Measurements from ENCODE around the gene WFDC5.
"Not testable (repeated sequence)": the region's sequence is repeated elsewhere in the genome, so short reads cannot be mapped to it uniquely, and the experiment has no call there.

The WFDC5 gene

GRCh38 chr20:45114465-45115385, at the start of gene WFDC5:
Gene WFDC5 (minus strand): TSS chr20:45115174. CDS start chr20:45115083, 91 bp downstream.
- no peak for DNase-seq (ENCODE audit: low read depth in 1 of 2, low spot score in 1 of 2)

GRCh38 chr20:45163083-45163803, 48.3 kb upstream of the WFDC5 start:
- DNase-seq (ENCODE audit: low read depth in 1 of 2, low spot score in 1 of 2): no peak

- DNase-seq (ENCODE audit: low read depth in 1 of 2, low spot score in 1 of 2): no peak
Observed at GRCh38 chr20:45157962-45158361, 43.0 kb upstream of the WFDC5 start.

GRCh38 chr20:45156713-45157112, 41.7 kb upstream of the WFDC5 start:
- no peak for DNase-seq (ENCODE audit: low read depth in 1 of 2, low spot score in 1 of 2)

GRCh38 chr20:45154794-45155193, 39.8 kb upstream of the WFDC5 start:
- DNase-seq (ENCODE audit: low read depth in 1 of 2, low spot score in 1 of 2): not testable (repeated sequence)

- DNase-seq (ENCODE audit: low read depth in 1 of 2, low spot score in 1 of 2): no peak
Observed at GRCh38 chr20:45154183-45154582, 39.2 kb upstream of the WFDC5 start.

- no peak for DNase-seq (ENCODE audit: low read depth in 1 of 2, low spot score in 1 of 2)
Observed at GRCh38 chr20:45153752-45154151, 38.8 kb upstream of the WFDC5 start.

- DNase-seq (ENCODE audit: low read depth in 1 of 2, low spot score in 1 of 2): no peak
Observed at GRCh38 chr20:45153147-45153546, 38.2 kb upstream of the WFDC5 start.

GRCh38 chr20:45152405-45152804, 37.4 kb upstream of the WFDC5 start:
- DNase-seq (ENCODE audit: low read depth in 1 of 2, low spot score in 1 of 2): no peak

- DNase-seq (ENCODE audit: low read depth in 1 of 2, low spot score in 1 of 2): no peak
Observed at GRCh38 chr20:45149062-45149461, 34.1 kb upstream of the WFDC5 start.

GRCh38 chr20:45140836-45141235, 25.9 kb upstream of the WFDC5 start:
- DNase-seq (ENCODE audit: low read depth in 1 of 2, low spot score in 1 of 2): no peak

GRCh38 chr20:45139733-45140375, 24.9 kb upstream of the WFDC5 start:
- DNase-seq (ENCODE audit: low read depth in 1 of 2, low spot score in 1 of 2): not testable (repeated sequence)

GRCh38 chr20:45138561-45139300, 23.8 kb upstream of the WFDC5 start:
- DNase-seq (ENCODE audit: low read depth in 1 of 2, low spot score in 1 of 2): peak in 1 of 2 donors; percentile 36

GRCh38 chr20:45136911-45137310, 21.9 kb upstream of the WFDC5 start:
- no peak for DNase-seq (ENCODE audit: low read depth in 1 of 2, low spot score in 1 of 2)

- DNase-seq (ENCODE audit: low read depth in 1 of 2, low spot score in 1 of 2): no peak
Observed at GRCh38 chr20:45128099-45128498, 13.1 kb upstream of the WFDC5 start.

GRCh38 chr20:45124365-45124764, 9.4 kb upstream of the WFDC5 start, which contains the start of gene WFDC12:
Gene WFDC12 (minus strand): TSS chr20:45124465. CDS start chr20:45124447, 18 bp downstream.
- DNase-seq (ENCODE audit: low read depth in 1 of 2, low spot score in 1 of 2): no peak

- no peak for DNase-seq (ENCODE audit: low read depth in 1 of 2, low spot score in 1 of 2)
Observed at GRCh38 chr20:45121388-45121787, 6.4 kb upstream of the WFDC5 start.

GRCh38 chr20:45119556-45120266, 4.7 kb upstream of the WFDC5 start:
- DNase-seq (ENCODE audit: low read depth in 1 of 2, low spot score in 1 of 2): no peak

GRCh38 chr20:45118028-45118427, 3.1 kb upstream of the WFDC5 start:
- no peak for DNase-seq (ENCODE audit: low read depth in 1 of 2, low spot score in 1 of 2)

- no peak for DNase-seq (ENCODE audit: low read depth in 1 of 2, low spot score in 1 of 2)
Observed at GRCh38 chr20:45117581-45117980, 2.6 kb upstream of the WFDC5 start.

Data from activated T-helper 1 cell treated with anti-CD3 and anti-CD28 coated beads, Interleukin-2, amount 50 U/mL, for 16 hours (primary cell).